HG03095 (cell line): ENCODE results near the gene MINAR1.

Source experiments
- ATAC-seq: cut with Tn5 transposase; IDR thresholded peaks from one replicate; pipeline ENCODE4 v1.9.1; 2021; ENCODE audit warnings: moderate library complexity; ENCODE audit not compliant: unreplicated experiment

Gene MINAR1

GRCh38 chr15:79432345-79433275 lies 474 bp downstream of the MINAR1 start:
- no peak for ATAC-seq

DNA sequence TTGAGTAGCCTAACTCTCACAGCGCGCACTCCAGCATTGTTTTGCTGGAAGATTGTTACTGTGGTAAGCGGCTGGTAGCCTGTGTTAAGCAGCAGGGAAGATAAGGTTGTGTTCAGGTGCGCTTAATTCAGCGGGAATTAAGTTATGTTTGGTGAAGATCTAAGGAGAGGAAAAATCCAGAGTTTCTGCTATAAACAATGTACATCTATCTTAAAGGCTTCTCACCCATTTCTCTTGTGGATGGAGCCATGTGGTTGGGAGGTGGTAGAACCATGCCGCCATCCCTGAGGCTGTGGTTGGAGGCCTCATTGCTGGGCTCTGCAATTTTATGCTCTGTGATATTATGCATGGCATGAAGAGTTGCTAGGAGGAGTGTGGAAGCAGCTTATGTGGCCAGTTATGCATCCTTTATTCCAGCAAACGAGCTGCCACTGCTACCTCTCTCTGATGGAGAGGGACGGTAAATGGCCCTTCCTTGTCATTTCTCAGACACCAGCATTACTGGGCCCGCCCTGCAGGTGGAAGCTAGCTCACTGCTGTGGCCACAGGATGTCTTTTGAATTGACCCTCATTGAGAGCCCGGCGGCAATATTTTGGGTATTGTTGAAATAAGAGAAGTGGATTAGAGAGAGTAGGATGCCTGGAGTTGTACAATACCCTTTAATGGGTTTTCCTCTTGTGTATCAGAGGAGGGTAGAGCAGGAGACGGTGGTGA lies 1.3 kb downstream of the MINAR1 start:
- ATAC-seq, result no peak

- ATAC-seq, result no peak
Measured at GRCh38 chr15:79434361-79434760, 2.2 kb downstream of the MINAR1 start.

DNA sequence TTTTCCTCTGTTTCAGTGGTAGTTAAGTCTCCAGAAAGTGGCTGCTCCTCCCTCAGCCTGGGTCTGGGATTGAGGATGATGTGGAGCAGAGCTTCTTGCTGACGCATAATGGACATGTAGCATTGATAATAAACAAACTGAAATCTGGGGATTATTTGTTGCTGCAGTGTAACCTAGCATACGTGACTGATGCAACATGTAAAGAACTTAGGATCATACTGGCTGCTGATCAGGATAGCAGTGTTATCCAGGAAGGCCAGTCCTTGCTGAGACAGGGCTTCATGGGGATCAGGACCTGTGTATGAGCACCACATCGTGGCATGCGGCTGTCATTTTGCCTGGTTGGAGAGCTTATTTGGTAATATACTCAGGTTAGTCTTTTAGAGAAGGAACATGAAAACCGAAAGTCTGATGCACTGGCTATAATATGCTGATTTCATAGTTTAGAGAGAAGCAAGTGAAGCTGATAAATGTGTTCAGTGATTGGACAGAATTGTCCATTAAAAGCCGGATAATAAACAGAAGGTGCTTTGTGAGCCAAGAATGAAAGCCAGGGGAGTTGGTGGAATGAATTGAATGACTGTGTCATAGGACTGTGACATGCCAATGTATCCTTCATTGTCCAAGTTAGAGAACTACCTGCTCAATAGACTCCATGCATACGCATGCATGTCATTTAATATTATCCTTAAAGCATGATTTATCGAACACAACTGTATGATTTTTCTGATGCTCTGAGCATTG lies 4.1 kb downstream of the MINAR1 start:
- ATAC-seq, result no peak

GRCh38 chr15:79437275-79438000 lies 5.3 kb downstream of the MINAR1 start:
- ATAC-seq, result no peak

DNA sequence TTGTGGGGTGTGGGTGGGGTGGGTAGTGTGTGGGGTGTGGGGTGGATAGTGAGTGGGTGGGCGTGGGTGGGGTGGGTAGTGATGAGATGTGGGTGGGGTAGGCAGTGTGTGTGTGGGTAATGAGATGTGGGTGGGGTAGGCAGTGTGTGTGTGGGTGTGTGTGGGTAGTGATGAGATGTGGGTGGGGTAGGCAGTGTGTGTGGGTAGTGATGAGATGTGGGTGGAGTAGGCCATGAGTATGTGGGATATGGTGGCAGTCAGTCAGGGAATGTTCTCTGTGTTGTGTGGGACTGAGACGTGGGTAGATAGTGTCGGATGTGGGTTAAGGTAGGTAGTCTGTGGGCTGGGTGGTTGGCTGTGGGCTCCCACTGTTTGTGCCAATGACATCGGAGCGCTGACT lies 7.1 kb downstream of the MINAR1 start:
- ATAC-seq, result no peak

GRCh38 chr15:79440355-79440908 lies 8.3 kb downstream of the MINAR1 start:
- ATAC-seq, result no peak

GRCh38 chr15:79442911-79443310 lies 10.8 kb downstream of the MINAR1 start:
- ATAC-seq, result no peak

DNA sequence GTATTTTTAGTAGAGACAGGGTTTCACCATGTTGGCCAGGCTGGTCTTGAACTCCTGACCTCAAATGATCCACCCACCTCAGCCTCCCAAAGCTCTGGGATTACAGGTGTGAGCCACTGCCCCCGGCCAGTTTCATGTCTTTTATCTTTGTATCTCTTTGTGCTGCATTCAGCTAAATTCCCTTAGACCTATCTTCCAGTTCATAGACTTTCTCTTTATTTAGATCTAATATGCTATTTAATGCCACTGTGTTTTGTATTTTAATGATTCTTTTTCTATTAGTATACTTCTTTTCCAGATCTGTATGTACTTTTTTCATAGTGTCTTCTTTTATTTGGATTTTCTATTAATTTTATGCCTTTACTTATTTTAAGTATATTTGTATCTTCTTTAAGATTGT lies 14.9 kb downstream of the MINAR1 start:
- ATAC-seq, result no peak

- no peak for ATAC-seq
Measured at GRCh38 chr15:79450648-79451047, 18.5 kb downstream of the MINAR1 start.

DNA sequence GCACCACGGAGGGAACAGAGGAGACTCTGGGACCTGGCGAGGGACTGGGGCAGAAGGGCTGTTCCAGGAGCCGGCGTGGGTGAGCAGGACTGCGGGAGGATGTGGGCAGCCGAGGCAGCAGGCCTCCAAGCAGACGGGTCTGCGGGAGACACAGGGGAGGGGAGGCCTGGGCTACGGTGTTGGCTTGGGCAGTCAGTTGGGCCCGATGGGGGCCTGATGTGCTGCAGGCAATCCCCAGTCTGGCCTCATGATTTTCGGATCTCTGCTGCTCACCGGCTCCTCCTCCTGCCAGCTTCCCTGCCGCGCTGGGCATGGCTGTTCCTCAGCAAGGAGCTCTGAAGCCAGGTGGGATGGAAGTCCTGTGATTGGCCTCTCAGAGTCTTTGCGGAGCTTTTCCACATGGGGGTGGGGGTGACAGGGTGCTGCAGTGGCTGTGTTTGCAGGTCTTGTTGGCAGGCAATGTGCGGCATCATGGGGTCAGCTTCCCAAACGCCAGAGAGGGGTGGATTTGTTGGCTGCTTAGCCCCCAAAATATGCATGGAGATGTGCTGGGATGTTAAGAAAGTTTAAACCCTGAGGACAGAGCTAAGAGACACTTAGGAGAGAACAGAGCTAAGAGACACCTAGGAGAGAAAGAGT lies 19.3 kb downstream of the MINAR1 start:
- ATAC-seq, result no peak

- ATAC-seq, result no peak
Measured at GRCh38 chr15:79452244-79453051, 20.3 kb downstream of the MINAR1 start.

DNA sequence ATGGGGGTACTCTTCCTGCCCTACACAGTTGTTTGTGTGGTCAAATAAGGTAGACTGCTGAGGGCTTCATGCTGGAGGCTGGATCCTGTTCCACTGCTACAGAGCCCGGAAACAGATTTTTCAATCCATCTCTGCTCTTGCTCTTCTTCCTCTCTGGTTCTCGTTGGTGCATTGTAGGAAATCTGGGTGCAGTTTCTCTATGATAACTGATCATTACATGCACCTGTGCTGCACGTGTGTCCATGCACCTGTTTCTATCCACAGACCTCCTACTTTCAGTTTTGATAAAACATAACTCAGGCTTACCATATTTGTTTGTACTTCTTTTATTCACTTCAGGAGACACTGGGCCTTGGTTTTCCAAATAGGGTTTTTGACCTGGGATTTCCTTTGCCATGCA lies 21.3 kb downstream of the MINAR1 start:
- ATAC-seq, result no peak

- ATAC-seq, result no peak
Measured at GRCh38 chr15:79454063-79454462, 21.9 kb downstream of the MINAR1 start.

GRCh38 chr15:79455361-79455760 lies 23.2 kb downstream of the MINAR1 start:
- no peak for ATAC-seq

DNA sequence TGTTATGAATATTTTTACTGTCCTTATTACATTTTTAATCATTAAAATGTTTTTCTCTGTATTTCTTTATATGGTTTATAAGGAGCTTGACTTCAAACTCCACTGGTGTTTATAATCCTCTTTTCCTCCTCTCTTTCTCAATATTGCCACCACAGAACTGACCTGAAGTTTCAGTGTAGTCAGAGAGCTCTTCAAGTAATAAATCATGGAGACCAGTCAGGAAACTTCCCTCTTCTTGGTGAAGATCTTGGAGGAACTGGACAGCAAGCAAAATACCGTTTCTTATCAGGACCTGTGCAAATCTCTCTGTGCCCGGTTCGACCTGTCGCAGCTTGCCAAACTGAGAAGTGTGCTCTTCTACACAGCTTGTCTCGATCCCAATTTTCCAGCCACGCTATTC lies 23.8 kb downstream of the MINAR1 start:
- ATAC-seq, result no peak

DNA sequence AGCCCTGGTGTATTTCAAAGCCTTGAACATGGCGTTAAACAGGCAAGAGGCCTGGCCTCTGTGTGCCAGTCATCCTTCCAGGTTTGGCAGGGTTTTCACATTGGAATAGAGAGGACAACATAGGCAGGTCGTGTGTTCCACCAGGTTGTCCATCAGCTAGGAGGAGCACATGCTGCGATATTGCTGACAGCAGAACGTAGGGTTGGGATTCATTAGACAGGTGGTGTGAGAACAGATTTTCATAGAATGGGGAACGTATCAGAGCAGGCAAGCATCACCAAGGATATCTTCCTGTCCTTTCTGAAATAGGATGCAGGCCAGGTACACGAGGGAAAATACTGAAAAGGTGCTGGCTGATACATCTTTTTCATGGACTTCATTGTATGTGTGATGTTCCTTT lies 26.4 kb downstream of the MINAR1 start:
- ATAC-seq, result no peak

- ATAC-seq, result no peak
Measured at GRCh38 chr15:79459666-79460065, 27.5 kb downstream of the MINAR1 start.
